ENCODE measurements around the gene JAKMIP1. TPM values are rescaled to one million over a fixed set of nuclear protein-coding genes. Genes with fewer than 3 reads are reported as not detected.

JAKMIP1 gene
- total and polyA plus RNA-seq, 3 experiments from 2014 or later = 12.7 to 26.1 (median 14.2) TPM

- no peak for DNase-seq
- peak overlapping the region in 5 of 7 donors; percentile 23 to 68 (median 48) for H3K4me3 Mint-ChIP-seq
- POLR2A ChIA-PET = no interaction called here
Observed at GRCh38 chr4:6152869-6153705, 47.3 kb downstream of the JAKMIP1 start.

GRCh38 chr4:6150046-6150735 lies 50.2 kb downstream of the JAKMIP1 start:
- Mint-ChIP-seq H3K27me3 (peaks cover 0 to 2% of the 10 kb centered on the region in 2 donors), H3K36me3 (peaks cover 8 to 14% (median 10%) of the 10 kb centered on the region in 3 donors), H3K4me3 (no peak overlapping the region), H3K9me3 (no peaks in the 10 kb centered on the region), H3K4me1 (peaks cover 23 to 52% (median 37%) of the 10 kb centered on the region in 3 donors), H3K27ac (peak overlapping the region in 3 of 8 donors; percentile 1 to 63 (median 2))
- H3K36me3 ChIP-seq (ENCODE audit: insufficient read depth, low read length) = no peaks in the 10 kb centered on the region
- CTCF ChIA-PET = interaction anchor here (1.0 to 1.2 kb wide), 2 partner anchors 8 to 101 kb away, joined by 3 read pairs; no protein-coding TSS in a partner anchor
- H3K4me1 ChIP-seq (ENCODE audit: insufficient read depth, low read length) = peaks cover 4% of the 10 kb centered on the region
- POLR2A ChIA-PET = no interaction called here
- DNase-seq = no peak
- no peaks in the 10 kb centered on the region for H3K9me3 ChIP-seq (ENCODE audit: low read length)
- no peak overlapping the region for H3K27ac ChIP-seq (ENCODE audit: low read depth, low read length)
- H3K27me3 ChIP-seq (ENCODE audit: insufficient read depth, low read length, poor library complexity, severe bottlenecking) = no peaks in the 10 kb centered on the region
- H3K4me3 ChIP-seq (ENCODE audit: low read length) = no peak overlapping the region

More at GRCh38 chr4:6152869-6153705, 47.3 kb downstream of the JAKMIP1 start:
- Mint-ChIP-seq H3K9me3 (no peaks in the 10 kb centered on the region), H3K4me1 (peaks cover 23 to 44% (median 33%) of the 10 kb centered on the region in 3 donors), H3K36me3 (peaks cover 4 to 6% (median 6%) of the 10 kb centered on the region in 3 donors), H3K27me3 (peaks cover 0 to 2% of the 10 kb centered on the region in 2 donors), H3K27ac (peak overlapping the region; percentile 15 to 86 (median 64))
- CTCF ChIA-PET = no interaction called here
- H3K36me3 ChIP-seq (ENCODE audit: insufficient read depth, low read length) = no peaks in the 10 kb centered on the region
- H3K27me3 ChIP-seq (ENCODE audit: insufficient read depth, low read length, poor library complexity, severe bottlenecking) = no peaks in the 10 kb centered on the region
- no peak overlapping the region for H3K4me3 ChIP-seq (ENCODE audit: low read length)
- no peak overlapping the region for H3K27ac ChIP-seq (ENCODE audit: low read depth, low read length)
- H3K9me3 ChIP-seq (ENCODE audit: low read length) = no peaks in the 10 kb centered on the region
- peaks cover 4% of the 10 kb centered on the region for H3K4me1 ChIP-seq (ENCODE audit: insufficient read depth, low read length)

GRCh38 chr4:6148506-6149205 lies 51.7 kb downstream of the JAKMIP1 start:
- Histone ChIP-seq H3K4me1 (ENCODE audit: insufficient read depth, low read length) (peaks cover 4% of the 10 kb centered on the region), H3K4me3 (ENCODE audit: low read length) (no peak overlapping the region), H3K36me3 (ENCODE audit: insufficient read depth, low read length) (no peaks in the 10 kb centered on the region), H3K27me3 (ENCODE audit: insufficient read depth, low read length, poor library complexity, severe bottlenecking) (no peaks in the 10 kb centered on the region), H3K9me3 (ENCODE audit: low read length) (no peaks in the 10 kb centered on the region), H3K27ac (ENCODE audit: low read depth, low read length) (no peak overlapping the region)
- no peak for DNase-seq
- Mint-ChIP-seq H3K36me3 (peaks cover 11 to 21% (median 14%) of the 10 kb centered on the region in 3 donors), H3K27ac (peak overlapping the region in 2 of 8 donors; percentile 47), H3K4me1 (peaks cover 19 to 37% (median 30%) of the 10 kb centered on the region in 3 donors), H3K4me3 (no peak overlapping the region), H3K9me3 (peaks cover 0 to 7% (median 0%) of the 10 kb centered on the region in 5 donors), H3K27me3 (no peaks in the 10 kb centered on the region)
- ChIA-PET POLR2A (no interaction called here), CTCF (no interaction called here)

- Histone ChIP-seq H3K4me1 (ENCODE audit: insufficient read depth, low read length) (no peaks in the 10 kb centered on the region), H3K27ac (ENCODE audit: low read depth, low read length) (no peak overlapping the region), H3K4me3 (ENCODE audit: low read length) (no peak overlapping the region), H3K27me3 (ENCODE audit: insufficient read depth, low read length, poor library complexity, severe bottlenecking) (no peaks in the 10 kb centered on the region), H3K36me3 (ENCODE audit: insufficient read depth, low read length) (no peaks in the 10 kb centered on the region), H3K9me3 (ENCODE audit: low read length) (no peaks in the 10 kb centered on the region)
- H3K9me3 Mint-ChIP-seq = peaks cover 0 to 7% (median 0%) of the 10 kb centered on the region in 5 donors
- H3K36me3 Mint-ChIP-seq = peaks cover 11 to 21% (median 14%) of the 10 kb centered on the region in 3 donors
- no peak overlapping the region for H3K4me3 Mint-ChIP-seq
- CTCF ChIA-PET = interaction anchor here (1.2 kb wide), 1 partner anchor 13 kb away, joined by 4 read pairs; no protein-coding TSS in a partner anchor
- DNase-seq = no peak
- no peaks in the 10 kb centered on the region for H3K27me3 Mint-ChIP-seq
- H3K27ac Mint-ChIP-seq = peak overlapping the region in 1 of 8 donors; percentile 67
- H3K4me1 Mint-ChIP-seq = peaks cover 10 to 25% (median 21%) of the 10 kb centered on the region in 3 donors
- POLR2A ChIA-PET = no interaction called here
Observed at GRCh38 chr4:6147441-6147840, 52.9 kb downstream of the JAKMIP1 start.

- DNase-seq = no peak
- H3K27ac ChIP-seq (ENCODE audit: low read depth, low read length) = no peak overlapping the region
- H3K4me3 ChIP-seq (ENCODE audit: low read length) = no peak overlapping the region
- H3K9me3 Mint-ChIP-seq = peaks cover 0 to 7% (median 0%) of the 10 kb centered on the region in 5 donors
- POLR2A ChIA-PET = no interaction called here
- no peaks in the 10 kb centered on the region for H3K27me3 ChIP-seq (ENCODE audit: insufficient read depth, low read length, poor library complexity, severe bottlenecking)
- peaks cover 0 to 9% (median 7%) of the 10 kb centered on the region in 3 donors for H3K4me1 Mint-ChIP-seq
- H3K4me1 ChIP-seq (ENCODE audit: insufficient read depth, low read length) = no peaks in the 10 kb centered on the region
- no peaks in the 10 kb centered on the region for H3K36me3 ChIP-seq (ENCODE audit: insufficient read depth, low read length)
- CTCF ChIA-PET = no interaction called here
- no peaks in the 10 kb centered on the region for H3K9me3 ChIP-seq (ENCODE audit: low read length)
- H3K27me3 Mint-ChIP-seq = no peaks in the 10 kb centered on the region
- no peak overlapping the region for H3K4me3 Mint-ChIP-seq
- peak overlapping the region in 4 of 8 donors; percentile 7 to 81 (median 31) for H3K27ac Mint-ChIP-seq
- H3K36me3 Mint-ChIP-seq = peaks cover 11 to 15% (median 13%) of the 10 kb centered on the region in 3 donors
Observed at GRCh38 chr4:6143603-6144181, 56.7 kb downstream of the JAKMIP1 start.

GRCh38 chr4:6142935-6143602 lies 57.3 kb downstream of the JAKMIP1 start:
- POLR2A ChIA-PET = no interaction called here

GRCh38 chr4:6142511-6142910 lies 57.8 kb downstream of the JAKMIP1 start:
- ChIA-PET POLR2A (no interaction called here), CTCF (interaction anchor here (1.2 kb wide), 1 partner anchor 8 kb away, joined by 3 read pairs; no protein-coding TSS in a partner anchor)
- H3K27me3 Mint-ChIP-seq = no peaks in the 10 kb centered on the region
- H3K27me3 ChIP-seq (ENCODE audit: insufficient read depth, low read length, poor library complexity, severe bottlenecking) = no peaks in the 10 kb centered on the region
- H3K36me3 Mint-ChIP-seq = peaks cover 7 to 15% (median 10%) of the 10 kb centered on the region in 3 donors
- H3K9me3 ChIP-seq (ENCODE audit: low read length) = no peaks in the 10 kb centered on the region
- no peak overlapping the region for H3K4me3 Mint-ChIP-seq
- H3K4me1 Mint-ChIP-seq = peaks cover 0 to 5% (median 5%) of the 10 kb centered on the region in 3 donors
- H3K36me3 ChIP-seq (ENCODE audit: insufficient read depth, low read length) = no peaks in the 10 kb centered on the region
- H3K4me3 ChIP-seq (ENCODE audit: low read length) = no peak overlapping the region
- H3K27ac ChIP-seq (ENCODE audit: low read depth, low read length) = no peak overlapping the region
- peak overlapping the region in 2 of 8 donors; percentile 50 to 64 for H3K27ac Mint-ChIP-seq
- peaks cover 0 to 7% (median 0%) of the 10 kb centered on the region in 5 donors for H3K9me3 Mint-ChIP-seq
- no peaks in the 10 kb centered on the region for H3K4me1 ChIP-seq (ENCODE audit: insufficient read depth, low read length)
- DNase-seq = no peak

More at GRCh38 chr4:6142935-6143602, 57.3 kb downstream of the JAKMIP1 start:
- H3K27me3 ChIP-seq (ENCODE audit: insufficient read depth, low read length, poor library complexity, severe bottlenecking) = no peaks in the 10 kb centered on the region
- Mint-ChIP-seq H3K4me1 (peaks cover 0 to 9% (median 7%) of the 10 kb centered on the region in 3 donors), H3K27ac (peak overlapping the region in 4 of 8 donors; percentile 8 to 64 (median 34)), H3K36me3 (peaks cover 11 to 15% (median 13%) of the 10 kb centered on the region in 3 donors), H3K27me3 (no peaks in the 10 kb centered on the region), H3K4me3 (no peak overlapping the region), H3K9me3 (peaks cover 0 to 7% (median 0%) of the 10 kb centered on the region in 5 donors)
- H3K27ac ChIP-seq (ENCODE audit: low read depth, low read length) = no peak overlapping the region
- H3K36me3 ChIP-seq (ENCODE audit: insufficient read depth, low read length) = no peaks in the 10 kb centered on the region
- DNase-seq = no peak
- H3K4me1 ChIP-seq (ENCODE audit: insufficient read depth, low read length) = no peaks in the 10 kb centered on the region
- CTCF ChIA-PET = interaction anchor here (1.2 kb wide), 1 partner anchor 8 kb away, joined by 3 read pairs; no protein-coding TSS in a partner anchor
- no peak overlapping the region for H3K4me3 ChIP-seq (ENCODE audit: low read length)
- no peaks in the 10 kb centered on the region for H3K9me3 ChIP-seq (ENCODE audit: low read length)
